ENCODE data around the gene HELLS.

DNA sequence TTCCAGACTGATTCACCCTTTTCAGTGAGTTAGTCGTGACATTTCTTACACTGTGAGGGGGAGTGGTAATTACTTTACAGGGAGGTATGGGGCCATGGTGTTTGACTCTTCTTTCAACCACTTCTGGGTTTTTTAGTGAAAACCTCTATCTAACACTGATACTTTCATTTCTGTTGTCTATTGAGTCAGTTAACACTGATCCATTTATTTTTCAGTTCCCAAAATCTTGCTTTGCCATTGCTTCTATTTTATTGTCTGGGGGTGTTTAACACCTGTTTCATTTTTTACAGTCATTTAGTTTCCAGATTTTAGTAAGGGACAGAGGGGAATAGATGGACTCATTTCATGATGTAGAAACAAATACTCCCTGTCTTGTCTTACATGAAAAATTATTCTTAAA, 61.5 kb downstream of the HELLS start:
- TF ChIP-seq CTBP1 (IDR thresholded peaks at IDR 0.05; ENCODE audit: borderline replicate concordance) (no peak), SUZ12 (IDR thresholded peaks at IDR 0.05) (no peak), L3MBTL2 (conservative IDR thresholded peaks at IDR 0.05) (no peak), HDGF (IDR thresholded peaks at IDR 0.05; ENCODE audit: borderline replicate concordance) (no peak), FOXM1 (IDR thresholded peaks at IDR 0.05; ENCODE audit: borderline replicate concordance) (no peak), ARNT (IDR thresholded peaks at IDR 0.05) (no peak), NFRKB (IDR thresholded peaks at IDR 0.05) (no peak)

Measured in HEK293T (cell line).